ENCODE results near the gene HNMT.
"Not testable (repeated sequence)": the region's sequence is repeated elsewhere in the genome, so short reads cannot be mapped to it uniquely, and the experiment has no call there.

HNMT gene

DNA sequence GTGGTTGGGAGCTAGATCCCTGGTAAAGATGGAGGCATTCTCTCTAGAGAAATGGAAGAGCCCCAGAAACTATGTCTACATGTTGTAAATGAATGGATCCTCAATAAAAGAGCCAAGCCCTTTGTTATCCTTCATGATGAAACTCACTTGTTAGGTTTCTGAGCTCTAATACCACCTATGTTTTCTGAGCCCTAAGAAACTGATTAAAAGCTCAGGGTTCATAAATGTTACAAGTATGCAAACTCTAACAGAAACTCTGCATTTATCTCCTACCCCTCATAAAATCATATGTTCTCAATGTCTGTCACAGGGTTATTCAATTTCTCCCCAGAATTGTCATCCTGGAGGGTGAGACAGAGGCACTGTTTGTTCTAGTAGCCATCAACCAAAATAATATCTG, 18.0 kb upstream of the HNMT start:
- no peak for DNase-seq (ENCODE audit: low read depth in 3 of 3)

- no peak for DNase-seq (ENCODE audit: low read depth in 3 of 3)
Observed at GRCh38 chr2:137947032-137947727, 17.1 kb upstream of the HNMT start.

GRCh38 chr2:137947728-137948336, 16.4 kb upstream of the HNMT start:
- peak in 2 of 3 experiments; percentile 0 to 14 for DNase-seq (ENCODE audit: low read depth in 3 of 3)

DNA sequence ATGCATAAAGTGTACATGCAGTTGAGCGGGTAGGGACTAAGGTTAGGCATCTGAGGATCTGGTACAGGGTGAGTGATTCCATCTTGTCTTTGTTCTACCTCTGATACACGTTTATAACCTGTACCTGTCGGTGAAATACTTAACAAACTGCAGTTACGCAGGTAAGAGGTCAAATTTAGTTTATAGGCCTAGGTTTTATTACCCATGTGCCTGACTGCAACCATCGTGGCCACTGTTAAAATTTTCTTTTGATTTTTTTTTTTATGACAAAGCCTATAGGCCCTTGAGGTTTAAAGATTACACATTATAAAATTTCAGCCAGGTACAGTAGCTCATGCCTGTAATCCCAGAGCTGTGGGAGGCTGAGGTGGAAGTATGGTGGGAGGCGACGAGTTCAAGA, 15.4 kb upstream of the HNMT start:
- DNase-seq (ENCODE audit: low read depth in 3 of 3) = no peak

DNA sequence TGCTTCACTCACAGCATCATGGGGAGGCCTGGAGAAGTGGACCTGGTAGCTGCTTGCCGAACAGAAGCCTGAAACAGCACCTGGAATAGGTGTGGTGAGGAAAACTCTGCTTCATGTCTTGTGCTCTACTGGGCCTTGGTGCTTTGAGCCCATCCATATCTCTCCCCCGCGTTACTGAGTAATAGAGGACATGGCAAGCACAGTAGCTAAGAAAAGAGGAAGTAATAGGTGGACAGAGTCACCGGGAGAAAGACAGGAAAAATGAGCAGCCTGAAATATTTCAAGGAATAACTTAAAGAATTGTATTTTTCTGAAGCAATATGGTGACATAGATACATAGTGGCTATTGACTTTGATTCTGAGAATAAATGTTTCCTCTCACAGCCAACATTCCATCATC, 14.0 kb upstream of the HNMT start:
- DNase-seq (ENCODE audit: low read depth in 3 of 3) = no peak

DNA sequence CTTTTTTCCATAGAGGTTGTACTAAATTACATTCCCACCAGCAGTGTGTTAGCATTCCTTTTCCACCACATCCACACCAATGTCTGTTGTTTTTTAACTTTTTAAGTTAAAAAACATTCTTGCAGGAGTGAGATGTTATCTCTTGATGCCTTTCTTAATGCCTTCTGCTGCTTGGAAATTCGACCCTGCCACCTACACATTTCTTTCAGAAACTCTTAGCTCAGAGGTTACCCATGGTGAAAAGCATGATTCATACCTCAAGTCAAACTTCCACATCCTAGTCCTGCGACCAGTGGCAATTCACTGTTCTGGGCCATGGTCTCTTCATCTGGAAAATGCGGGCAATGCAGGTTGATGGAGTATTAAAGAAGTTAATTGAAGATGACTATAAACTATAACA, 12.7 kb upstream of the HNMT start:
- no peak for DNase-seq (ENCODE audit: low read depth in 3 of 3)

GRCh38 chr2:137952586-137953129, 11.6 kb upstream of the HNMT start:
- DNase-seq (ENCODE audit: low read depth in 3 of 3) = no peak

DNA sequence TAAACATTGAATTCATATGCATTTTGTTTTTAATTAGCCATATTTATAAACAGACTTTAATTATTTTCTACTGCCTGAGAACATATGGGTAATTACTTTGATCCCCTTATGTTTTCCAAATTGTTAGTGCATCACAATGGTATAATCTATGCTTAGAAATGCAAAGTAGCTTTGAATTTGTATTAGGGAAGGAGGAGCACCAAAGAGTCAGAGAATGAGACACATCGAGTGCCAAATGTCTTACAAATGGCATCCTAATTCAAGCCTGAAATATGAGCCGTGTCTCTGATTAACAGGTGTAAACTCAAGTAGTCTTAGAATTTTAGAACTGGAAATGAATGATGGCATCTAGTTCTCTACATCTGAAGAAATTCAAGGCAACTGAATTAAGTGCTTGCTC, 8.7 kb upstream of the HNMT start:
- DNase-seq (ENCODE audit: low read depth in 3 of 3) = no peak

DNA sequence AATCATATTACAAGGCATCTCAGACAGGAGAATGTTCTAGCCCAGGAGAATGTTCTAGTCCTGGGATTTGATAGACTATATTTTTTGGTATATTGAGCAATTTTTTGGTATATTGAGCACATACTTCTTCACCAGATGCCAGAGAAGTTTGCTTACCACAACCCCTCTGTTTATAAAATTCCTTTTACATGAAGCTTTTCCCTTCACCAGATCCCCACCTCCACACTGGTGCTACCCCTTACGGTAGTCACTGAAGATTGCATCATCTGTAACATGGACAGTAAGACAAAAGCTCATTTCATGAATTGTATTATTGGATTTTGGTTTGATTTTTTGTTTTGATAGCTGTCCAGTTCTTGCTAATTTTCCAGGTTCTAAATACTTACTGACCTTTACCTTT, 7.2 kb upstream of the HNMT start:
- no peak for DNase-seq (ENCODE audit: low read depth in 3 of 3)

- DNase-seq (ENCODE audit: low read depth in 3 of 3) = no peak
Observed at GRCh38 chr2:137959166-137959565, 5.1 kb upstream of the HNMT start.

- no peak for DNase-seq (ENCODE audit: low read depth in 3 of 3)
Observed at GRCh38 chr2:137960223-137960622, 4.0 kb upstream of the HNMT start.

- DNase-seq (ENCODE audit: low read depth in 3 of 3) = no peak
Observed at GRCh38 chr2:137961602-137962001, 2.7 kb upstream of the HNMT start.

DNA sequence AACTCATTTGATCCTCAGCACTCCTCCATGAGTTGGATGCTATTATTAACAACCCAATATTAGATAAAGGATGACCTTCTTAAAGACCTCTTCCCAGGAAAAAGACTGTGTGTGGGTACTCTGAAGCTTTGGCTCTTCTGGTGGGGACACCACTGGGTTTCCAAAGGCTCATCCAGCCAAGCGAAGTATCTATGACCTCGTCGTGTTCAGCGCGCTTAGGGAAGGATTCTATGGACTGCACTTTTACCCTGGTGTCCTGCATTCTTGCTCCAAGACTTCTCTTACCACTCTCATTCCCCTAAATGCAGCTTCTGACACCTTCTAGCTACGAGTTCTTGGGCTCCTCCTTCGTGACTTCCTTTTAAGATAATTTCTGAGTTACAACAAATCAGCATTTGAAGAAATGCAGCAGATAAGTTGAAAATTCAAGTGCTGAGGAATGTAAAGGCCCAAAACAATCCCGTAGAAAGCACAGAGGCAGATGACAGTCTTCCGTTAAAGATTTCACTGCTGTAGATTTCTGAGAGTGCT, 673 bp upstream of the HNMT start:
- no peak for DNase-seq (ENCODE audit: low read depth in 3 of 3)

DNA sequence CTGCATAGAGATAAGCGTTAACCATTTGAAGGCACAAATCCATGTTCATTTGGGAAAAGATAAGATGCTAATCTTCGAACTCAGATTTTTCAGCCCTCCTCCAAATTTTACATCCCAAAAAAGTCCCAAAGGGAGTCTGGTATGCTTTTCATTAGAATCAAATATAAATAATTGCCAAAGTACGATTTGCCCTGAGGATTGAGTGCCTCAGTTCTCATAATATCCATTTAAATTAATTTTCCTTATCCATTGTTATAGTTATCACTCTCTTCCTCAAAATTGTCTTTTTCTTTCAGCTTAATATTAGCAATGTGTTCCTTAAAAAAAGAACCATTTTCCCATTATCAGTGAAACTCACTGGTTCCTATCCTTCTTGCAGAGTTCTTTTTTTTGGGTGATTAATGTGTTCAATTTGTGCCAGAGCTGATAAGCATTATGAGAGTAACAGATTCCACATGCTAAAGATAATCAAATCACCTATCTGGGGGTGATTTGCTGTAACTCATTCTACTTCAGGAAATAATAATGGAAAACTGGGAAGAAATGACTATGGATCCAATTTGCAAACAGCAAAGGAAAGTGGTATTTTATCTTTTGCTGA, 686 bp downstream of the HNMT start:
- no peak for DNase-seq (ENCODE audit: low read depth in 3 of 3)

DNA sequence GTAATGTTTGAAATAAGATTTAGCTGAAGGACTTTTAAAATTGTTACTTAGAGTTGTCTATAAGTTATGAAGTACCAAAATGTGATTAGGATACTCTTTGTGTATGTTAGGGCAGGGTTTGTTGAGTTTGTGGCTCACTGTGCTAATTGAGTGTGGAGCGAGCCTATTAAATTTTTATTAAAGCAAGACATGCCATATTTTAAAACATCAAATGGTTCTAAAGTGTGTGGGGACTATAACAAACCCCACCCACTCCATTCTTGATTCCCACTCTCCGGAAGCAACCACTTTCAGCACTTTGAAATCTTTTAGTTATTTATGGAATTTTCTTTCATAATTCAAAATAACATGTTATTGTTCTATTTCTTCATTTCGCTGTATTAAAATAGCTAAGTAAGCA, 1.8 kb downstream of the HNMT start:
- no peak for DNase-seq (ENCODE audit: low read depth in 3 of 3)

- DNase-seq (ENCODE audit: low read depth in 3 of 3) = no peak
Observed at GRCh38 chr2:137967042-137967441, 2.8 kb downstream of the HNMT start.

- no peak for DNase-seq (ENCODE audit: low read depth in 3 of 3)
Observed at GRCh38 chr2:137968477-137969417, 4.5 kb downstream of the HNMT start.

DNA sequence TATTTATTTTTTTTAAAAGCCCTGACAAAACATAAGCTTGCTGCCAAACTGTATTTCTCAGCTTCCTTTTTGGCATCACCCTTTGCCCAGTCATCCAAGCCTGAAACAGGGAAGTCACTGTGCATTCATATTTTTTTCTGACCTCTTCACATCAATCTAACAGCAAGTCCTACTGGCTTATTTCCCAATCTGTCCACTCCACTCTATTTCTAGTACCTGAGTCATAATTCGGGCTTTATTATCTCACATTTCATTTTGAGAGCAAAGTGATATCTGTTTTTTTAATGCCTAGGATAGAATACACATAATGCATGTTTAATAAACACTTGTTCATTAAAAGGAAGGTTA, 5.1 kb downstream of the HNMT start:
- no peak for DNase-seq (ENCODE audit: low read depth in 3 of 3)

DNA sequence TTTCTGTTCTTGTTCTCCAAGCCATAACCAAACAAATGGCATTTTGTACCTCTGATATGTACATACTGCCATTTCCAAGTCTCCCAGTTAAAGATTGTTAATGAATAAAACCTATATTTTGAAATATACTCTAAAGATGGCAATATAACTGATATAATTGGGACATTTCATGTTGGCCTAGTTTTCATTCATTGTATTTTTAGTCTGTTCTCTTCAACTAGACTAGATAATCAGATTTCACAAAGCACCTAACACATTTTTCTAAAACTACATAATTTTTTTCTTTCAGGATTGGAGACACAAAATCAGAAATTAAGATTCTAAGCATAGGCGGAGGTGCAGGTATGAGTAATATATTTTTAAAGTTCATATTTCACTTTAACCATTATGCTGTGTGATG, 5.6 kb downstream of the HNMT start:
- no peak for DNase-seq (ENCODE audit: low read depth in 3 of 3)

DNA sequence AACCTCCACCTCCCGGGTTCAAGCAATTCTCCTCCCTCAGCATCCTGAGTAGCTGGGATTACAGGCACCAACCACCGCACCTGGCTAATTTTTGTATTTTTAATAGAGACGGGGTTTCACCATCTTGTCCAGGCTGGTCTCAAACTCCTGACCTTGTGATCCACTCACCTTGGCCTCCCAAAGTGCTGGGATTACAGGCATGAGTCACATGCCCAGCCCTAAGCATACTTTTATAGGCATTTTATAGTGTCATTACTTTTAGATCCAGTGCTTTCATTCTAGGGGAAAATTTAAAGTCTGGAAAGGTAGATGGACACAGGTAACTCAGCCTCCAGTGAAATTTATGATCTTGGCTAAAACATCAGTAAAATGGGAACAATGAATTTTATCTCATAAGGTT, 7.0 kb downstream of the HNMT start:
- DNase-seq (ENCODE audit: low read depth in 3 of 3) = not testable (repeated sequence)

- DNase-seq (ENCODE audit: low read depth in 3 of 3) = no peak
Observed at GRCh38 chr2:137973280-137973679, 9.0 kb downstream of the HNMT start.
